ENCODE results near the gene PQBP1.

Gene PQBP1

DNA sequence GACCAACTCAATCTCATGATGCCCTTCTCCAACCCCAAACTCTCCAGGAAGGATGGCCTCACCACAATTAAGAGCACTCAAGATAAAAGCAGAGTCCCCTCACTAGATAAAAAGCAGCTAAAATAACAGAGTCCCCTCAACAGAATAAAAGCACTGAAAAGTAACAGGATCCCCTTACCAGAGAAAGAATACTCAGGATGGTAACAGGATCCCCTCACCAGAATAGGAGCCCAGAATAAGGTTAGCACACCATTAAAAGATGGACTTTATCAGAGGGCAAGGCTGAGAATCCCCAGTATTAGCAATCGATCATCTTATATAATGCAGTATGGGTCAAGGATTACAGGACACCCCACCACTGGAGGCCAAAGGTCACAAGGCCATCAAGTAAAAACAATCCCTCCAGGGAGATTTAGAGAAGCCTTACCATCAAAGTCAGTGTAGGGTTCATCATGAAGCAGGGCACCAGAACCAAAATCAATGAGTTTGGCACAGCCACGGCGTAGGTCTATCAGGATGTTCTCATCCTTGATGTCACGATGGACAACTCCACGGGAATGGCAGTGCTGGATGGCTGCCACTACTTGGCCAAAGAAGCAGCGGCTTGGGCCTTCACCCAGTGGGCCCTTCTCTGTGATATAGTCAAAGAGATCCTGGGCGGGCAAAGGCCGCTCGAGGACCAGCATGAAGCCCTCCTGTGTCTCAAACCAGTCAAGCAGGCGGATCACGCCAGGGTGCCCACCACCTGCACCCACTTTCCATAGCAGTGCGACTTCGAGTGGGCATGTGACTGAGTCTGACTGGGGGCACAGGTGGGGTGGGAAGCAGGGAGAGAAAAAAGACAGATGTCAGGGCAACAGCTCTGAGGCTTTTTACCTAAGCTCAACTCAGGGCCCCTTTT, 17.1 kb downstream of the PQBP1 start:
- in situ Hi-C loops (cut with HindIII; ENCODE audit: low sequenced_read_pairs) = no loop called here
- no peak for DNase-seq (ENCODE audit: low read depth)
- no peak for TF ChIP-seq CTCF (IDR thresholded peaks at IDR 0.05; ENCODE audit: low read depth, low read length, missing control alignments)
- no peak overlapping the region for H3K4me3 ChIP-seq (ENCODE audit: low read depth, low read length)

GRCh38 chrX:48917139-48918001, 19.6 kb downstream of the PQBP1 start:
- in situ Hi-C loops (cut with HindIII; ENCODE audit: low sequenced_read_pairs) = no loop called here
- TF ChIP-seq CTCF (IDR thresholded peaks at IDR 0.05; ENCODE audit: low read depth, low read length, missing control alignments) = peak; percentile 91
- H3K4me3 ChIP-seq (ENCODE audit: low read depth, low read length) = peak overlapping the region; percentile 58
- peak; percentile 65 for DNase-seq (ENCODE audit: low read depth)

- no peak for DNase-seq (ENCODE audit: low read depth)
- TF ChIP-seq CTCF (IDR thresholded peaks at IDR 0.05; ENCODE audit: low read depth, low read length, missing control alignments) = no peak
- peak overlapping the region; percentile 58 for H3K4me3 ChIP-seq (ENCODE audit: low read depth, low read length)
- in situ Hi-C loops (cut with HindIII; ENCODE audit: low sequenced_read_pairs) = no loop called here
Observed at GRCh38 chrX:48918301-48918642, 20.5 kb downstream of the PQBP1 start.

GRCh38 chrX:48918643-48919340, 21.1 kb downstream of the PQBP1 start, which contains the start of gene PIM2:
Gene PIM2 (minus strand): TSS chrX:48919024. CDS start chrX:48918834, 190 bp downstream.
- H3K4me3 ChIP-seq (ENCODE audit: low read depth, low read length) = peak within 1 kb of the TSS; percentile 58
- in situ Hi-C loops (cut with HindIII; ENCODE audit: low sequenced_read_pairs) = no loop called here

DNA sequence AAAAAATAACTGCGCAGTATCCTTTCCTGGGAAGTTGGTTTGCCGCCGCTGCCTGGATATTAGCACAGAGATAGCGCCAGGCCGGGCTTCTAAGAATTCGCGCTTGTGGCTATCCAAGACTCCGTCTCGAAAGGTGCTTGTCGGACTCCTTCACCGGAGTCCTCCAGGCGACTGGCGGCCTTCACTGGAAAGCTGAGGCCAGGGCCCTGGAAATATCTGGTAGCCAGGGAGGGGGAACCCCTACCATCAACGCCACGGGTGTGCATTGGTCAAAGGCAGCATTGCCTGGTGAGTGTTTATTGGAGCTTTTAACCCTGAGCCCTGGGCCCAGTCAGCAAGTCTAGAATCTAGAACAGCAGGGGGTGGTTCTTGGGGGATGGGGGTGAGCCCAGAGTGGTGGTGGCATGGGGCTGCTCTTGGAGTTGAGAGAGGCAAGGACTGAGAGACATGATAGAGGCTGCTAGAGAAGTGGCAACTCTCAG, 21.7 kb downstream of the PQBP1 start:
- in situ Hi-C loops (cut with HindIII; ENCODE audit: low sequenced_read_pairs) = no loop called here
- H3K4me3 ChIP-seq (ENCODE audit: low read depth, low read length) = peak overlapping the region; percentile 58
- no peak for DNase-seq (ENCODE audit: low read depth)
- TF ChIP-seq CTCF (IDR thresholded peaks at IDR 0.05; ENCODE audit: low read depth, low read length, missing control alignments) = no peak

More at GRCh38 chrX:48918643-48919340, 21.1 kb downstream of the PQBP1 start, which contains the start of gene PIM2:
- DNase-seq (ENCODE audit: low read depth) = peak; percentile 60
- no peak for TF ChIP-seq CTCF (IDR thresholded peaks at IDR 0.05; ENCODE audit: low read depth, low read length, missing control alignments)

Measured in astrocyte of the cerebellum (primary cell).